ENCODE data around the gene HBE1. TPM values are rescaled to one million over a fixed set of nuclear protein-coding genes. Genes with fewer than 3 reads are reported as not detected.
A peak's percentile ranks its signal among the peaks of the same experiment; 100 is the strongest.

Gene HBE1
- total and polyA plus RNA-seq, 9 of the 15 experiments (the other 6 are each of a cell fraction or from before 2014, with no cell fraction given) = 612 to 10,250 (median 2,181) TPM

- TF ChIP-seq MLLT1 (IDR thresholded peaks at IDR 0.05) = peak; percentile 5 to 88; a peak in 3 of 4 replicates
- no peak for TF ChIP-seq ELF1 (tag; IDR thresholded peaks at IDR 0.05)
- peak; percentile 24; the same call in 1 of the 2 replicates for TF ChIP-seq CC2D1A (IDR thresholded peaks at IDR 0.05)
- peak; percentile 83 for TF ChIP-seq CBFA2T2 (conservative IDR thresholded peaks at IDR 0.05)
- no peak for TF ChIP-seq TCF7L2 (IDR thresholded peaks at IDR 0.05; ENCODE audit: low read depth, low read length)
- TF ChIP-seq ZFP36 (IDR thresholded peaks at IDR 0.05; ENCODE audit: low read depth, low read length, partially characterized antibody) = no peak
- no peak for TF ChIP-seq NCOA6 (IDR thresholded peaks at IDR 0.05)
- no peak for TF ChIP-seq SMAD2 (IDR thresholded peaks at IDR 0.05; ENCODE audit: low read depth, low read length)
- TF ChIP-seq CLOCK (CRISPR knock-in tag; IDR thresholded peaks at IDR 0.05; ENCODE audit: borderline replicate concordance) = no peak
- TF ChIP-seq MEIS2 (IDR thresholded peaks at IDR 0.05; ENCODE audit: partially characterized antibody) = peak; percentile 59
- TF ChIP-seq MAFK (IDR thresholded peaks at IDR 0.05; ENCODE audit: low read length) = no peak; the same call in 1 of the 2 replicates
- peak; percentile 68 for TF ChIP-seq HDAC3 (IDR thresholded peaks at IDR 0.05; ENCODE audit: borderline replicate concordance, partially characterized antibody)
- TF ChIP-seq IRF1 (CRISPR knock-in tag; IDR thresholded peaks at IDR 0.05; ENCODE audit: borderline replicate concordance) = no peak
- TF ChIP-seq ZKSCAN8 (CRISPR knock-in tag; IDR thresholded peaks at IDR 0.05) = no peak
- peak; percentile 59; the same call in 1 of the 2 replicates for TF ChIP-seq KLF16 (IDR thresholded peaks at IDR 0.05)
- peak; percentile 79 for TF ChIP-seq SMARCC2 (IDR thresholded peaks at IDR 0.05; ENCODE audit: low read depth)
- TF ChIP-seq ZNF592 (IDR thresholded peaks at IDR 0.05) = peak; percentile 89
- TF ChIP-seq HMG20A (CRISPR knock-in tag; conservative IDR thresholded peaks at IDR 0.05) = no peak
Observed at GRCh38 chr11:5275369-5276110, 5.8 kb upstream of the HBE1 start (continued).

Measured in K562 (cell line).